ENCODE data around the gene MARCHF11.
A peak's percentile ranks its signal among the peaks of the same experiment; 100 is the strongest.

The MARCHF11 gene, protein sequence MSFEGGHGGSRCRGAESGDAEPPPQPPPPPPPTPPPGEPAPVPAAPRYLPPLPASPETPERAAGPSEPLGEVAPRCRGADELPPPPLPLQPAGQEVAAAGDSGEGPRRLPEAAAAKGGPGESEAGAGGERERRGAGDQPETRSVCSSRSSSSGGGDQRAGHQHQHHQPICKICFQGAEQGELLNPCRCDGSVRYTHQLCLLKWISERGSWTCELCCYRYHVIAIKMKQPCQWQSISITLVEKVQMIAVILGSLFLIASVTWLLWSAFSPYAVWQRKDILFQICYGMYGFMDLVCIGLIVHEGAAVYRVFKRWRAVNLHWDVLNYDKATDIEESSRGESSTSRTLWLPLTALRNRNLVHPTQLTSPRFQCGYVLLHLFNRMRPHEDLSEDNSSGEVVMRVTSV

GRCh38 chr5:16179511-16179935 is at the start of gene MARCHF11:
TSS of gene MARCHF11 (minus strand) at chr5:16179791. CDS start at chr5:16179575, 216 bp downstream.
- DNase-seq (ENCODE audit: low read depth, low spot score): no peak

- no peak for DNase-seq (ENCODE audit: low read depth, low spot score)
Observed at GRCh38 chr5:16225927-16226326, 46.3 kb upstream of the MARCHF11 start.

GRCh38 chr5:16192311-16192710 is 12.7 kb upstream of the MARCHF11 start:
- no peak for DNase-seq (ENCODE audit: low read depth, low spot score)

DNA sequence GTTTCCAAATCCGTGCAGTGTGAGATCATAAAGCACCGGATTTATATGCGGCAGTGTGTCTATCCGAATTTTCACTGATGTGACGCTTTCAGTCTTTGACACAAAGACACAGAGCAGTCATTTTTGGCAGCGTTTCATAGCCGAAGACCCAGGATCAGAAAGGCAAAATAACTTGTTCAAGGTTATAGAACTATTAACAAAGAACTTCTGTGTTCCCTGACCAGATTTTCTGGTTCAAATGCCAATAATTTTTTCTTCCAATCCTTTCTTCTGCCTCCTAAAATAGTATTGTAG is 1.1 kb upstream of the MARCHF11 start:
- no peak for DNase-seq (ENCODE audit: low read depth, low spot score)

- no peak for DNase-seq (ENCODE audit: low read depth, low spot score)
Observed at GRCh38 chr5:16179936-16180788, 571 bp upstream of the MARCHF11 start.

GRCh38 chr5:16178745-16179372 is 732 bp downstream of the MARCHF11 start:
- DNase-seq (ENCODE audit: low read depth, low spot score): peak; percentile 26

DNA sequence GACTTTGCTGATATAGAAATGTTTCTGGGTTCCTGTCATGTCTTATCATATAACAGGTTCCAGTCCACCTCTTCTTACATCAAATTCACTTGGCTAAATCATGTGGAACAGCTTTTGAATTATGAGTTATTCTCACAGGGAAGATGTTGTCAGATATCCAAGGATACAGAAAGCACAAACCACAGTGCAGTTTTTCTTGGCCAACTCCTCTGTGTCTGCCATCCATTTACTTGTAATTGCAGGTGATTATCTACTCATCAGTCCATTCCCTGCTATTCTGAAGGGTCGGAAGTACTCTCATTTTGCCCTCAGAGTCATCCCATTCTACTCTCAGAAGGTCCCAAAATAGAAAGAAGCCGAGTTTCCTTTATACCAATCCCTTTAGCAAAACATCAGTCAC is 10.0 kb downstream of the MARCHF11 start:
- no peak for DNase-seq (ENCODE audit: low read depth, low spot score)

GRCh38 chr5:16160706-16161105 is 18.9 kb downstream of the MARCHF11 start:
- DNase-seq (ENCODE audit: low read depth, low spot score): no peak

DNA sequence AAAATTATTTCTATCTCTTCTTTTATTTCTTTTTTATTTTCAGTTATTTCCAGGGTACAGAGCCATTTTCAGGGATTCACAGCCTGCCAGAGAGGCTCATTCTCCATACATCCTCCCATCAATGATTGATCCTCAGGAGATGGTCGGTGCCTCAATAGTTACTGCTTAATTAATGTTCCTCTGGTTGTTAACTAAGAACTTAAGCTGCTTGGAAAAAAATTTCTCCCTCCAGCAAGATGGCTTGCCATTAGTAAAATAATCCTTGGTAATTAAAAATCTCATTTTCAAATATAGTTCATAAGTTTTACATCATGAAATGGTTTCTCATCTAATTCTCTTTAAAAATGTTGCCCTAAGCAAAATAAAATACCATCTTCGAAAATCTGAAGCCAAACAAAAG is 20.0 kb downstream of the MARCHF11 start:
- no peak for DNase-seq (ENCODE audit: low read depth, low spot score)

- no peak for DNase-seq (ENCODE audit: low read depth, low spot score)
Observed at GRCh38 chr5:16156152-16156551, 23.4 kb downstream of the MARCHF11 start.

GRCh38 chr5:16152601-16153568 is 26.7 kb downstream of the MARCHF11 start:
- DNase-seq (ENCODE audit: low read depth, low spot score): no peak

DNA sequence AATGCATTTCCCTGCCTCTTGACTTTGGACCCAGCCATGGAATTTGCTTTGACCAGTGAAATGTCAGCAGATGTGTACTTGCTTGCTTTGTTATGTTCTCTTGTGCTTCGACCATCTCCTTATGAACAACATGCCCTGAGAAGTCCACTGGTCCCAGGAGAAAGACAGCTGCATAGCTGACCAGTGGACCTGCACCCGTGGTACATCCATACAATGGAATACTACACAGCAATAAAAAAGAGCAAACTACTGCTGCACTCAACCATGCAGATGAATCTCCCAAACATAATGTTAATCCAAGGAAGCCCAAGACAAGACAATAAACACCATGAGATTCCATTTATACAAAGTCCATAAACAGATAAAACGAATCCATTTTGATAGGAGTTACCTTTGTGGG is 30.0 kb downstream of the MARCHF11 start:
- no peak for DNase-seq (ENCODE audit: low read depth, low spot score)

DNA sequence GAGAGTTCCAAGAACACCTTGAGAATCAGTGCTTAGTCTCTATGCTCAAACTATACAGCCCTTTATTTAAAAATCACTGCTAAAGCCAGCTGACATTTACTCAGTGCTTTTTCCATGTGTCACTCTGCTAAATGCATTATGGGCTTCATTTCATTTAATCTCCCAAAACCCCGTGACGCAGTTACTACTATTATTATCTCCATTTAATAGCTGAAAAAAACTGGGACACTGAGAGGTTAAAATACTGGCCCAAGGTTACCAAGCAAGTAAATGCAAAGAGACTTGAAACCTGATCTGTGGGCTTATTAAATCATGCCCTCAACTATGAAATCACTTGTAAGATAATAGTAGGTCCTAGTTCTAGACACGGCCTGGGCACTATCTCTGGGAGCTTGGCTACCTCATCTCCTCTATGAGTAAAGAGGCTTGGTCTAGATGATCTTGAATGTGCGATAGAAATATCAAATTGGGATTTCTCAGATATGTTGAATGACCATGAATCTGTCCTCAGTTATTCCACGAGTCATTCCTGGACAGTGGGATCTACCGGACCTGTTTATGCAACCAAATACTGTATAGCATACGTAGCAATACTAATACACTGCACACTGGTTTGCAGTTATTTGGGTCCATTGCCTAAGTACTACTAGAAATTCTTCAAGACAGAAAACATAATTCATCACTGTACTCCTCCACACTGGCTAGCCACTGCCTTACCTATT is 32.3 kb downstream of the MARCHF11 start:
- DNase-seq (ENCODE audit: low read depth, low spot score): no peak

DNA sequence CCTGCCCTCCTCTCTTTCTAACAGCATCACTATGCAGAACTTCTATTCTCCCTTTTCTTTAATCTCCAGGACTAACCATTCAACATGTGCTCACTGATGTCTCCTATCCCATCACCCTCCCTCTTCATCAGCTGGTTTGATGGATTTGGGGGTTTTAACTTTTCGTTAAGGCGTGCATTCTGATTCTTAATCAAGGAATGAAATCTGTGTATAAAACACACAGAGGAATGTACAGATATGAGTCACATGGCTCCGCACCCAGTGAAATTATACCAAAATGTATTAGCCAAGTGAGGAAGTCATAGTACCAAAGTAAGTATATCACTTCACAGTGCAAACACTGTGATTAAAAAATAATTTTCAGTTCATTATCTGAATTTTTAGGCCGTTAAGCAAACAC is 35.2 kb downstream of the MARCHF11 start:
- no peak for DNase-seq (ENCODE audit: low read depth, low spot score)

DNA sequence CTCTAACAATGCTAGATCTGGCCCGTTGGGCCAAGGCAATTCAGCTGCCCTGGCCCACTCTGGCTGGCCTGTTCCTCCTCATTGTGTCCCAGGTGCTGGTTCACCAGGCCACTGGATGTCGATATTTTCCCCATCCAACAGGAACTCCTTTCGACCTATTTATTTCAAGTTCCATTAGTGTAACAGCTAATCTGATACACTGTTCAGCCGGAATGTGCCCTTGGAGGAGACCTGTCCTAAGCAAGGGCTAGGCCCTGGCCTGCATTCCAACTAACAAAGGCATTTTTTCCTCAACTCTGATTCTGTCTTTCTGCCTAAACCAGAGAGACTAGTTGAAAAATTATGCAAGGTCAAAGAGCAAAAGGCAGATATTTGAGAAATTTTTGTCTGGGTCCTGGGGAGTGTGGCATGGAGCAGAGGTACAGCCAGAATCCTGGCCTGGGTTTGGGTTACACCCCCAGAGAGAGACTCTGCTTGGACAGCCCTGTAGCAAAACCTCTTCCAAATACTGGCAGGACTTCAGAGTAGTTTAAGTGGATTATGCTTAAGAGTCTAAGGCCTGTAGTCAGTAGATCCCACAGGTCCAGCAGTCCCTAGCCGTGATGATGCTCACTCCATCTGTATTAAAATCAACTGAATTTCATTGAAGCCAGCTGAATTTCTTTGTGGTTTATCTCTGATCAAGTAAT is 36.1 kb downstream of the MARCHF11 start:
- no peak for DNase-seq (ENCODE audit: low read depth, low spot score)

DNA sequence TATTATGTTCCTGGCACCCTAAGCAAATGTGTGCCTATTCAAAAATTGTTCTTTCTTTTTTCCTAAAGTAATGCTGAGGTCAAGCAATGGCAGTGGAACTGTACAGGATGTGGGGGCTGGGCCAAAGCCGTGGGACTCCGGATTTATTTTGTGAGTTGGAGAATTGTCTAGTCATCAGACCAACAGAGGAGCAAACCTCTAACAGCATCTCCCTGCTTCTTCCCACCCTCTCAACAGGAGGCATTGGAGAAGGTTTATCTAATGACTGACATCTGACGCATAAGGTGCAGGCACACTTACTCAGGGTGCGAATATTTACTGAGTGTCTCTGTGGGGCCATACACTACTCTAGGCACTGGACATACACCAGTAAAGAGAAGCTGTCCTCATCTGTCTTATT is 38.6 kb downstream of the MARCHF11 start:
- no peak for DNase-seq (ENCODE audit: low read depth, low spot score)

DNA sequence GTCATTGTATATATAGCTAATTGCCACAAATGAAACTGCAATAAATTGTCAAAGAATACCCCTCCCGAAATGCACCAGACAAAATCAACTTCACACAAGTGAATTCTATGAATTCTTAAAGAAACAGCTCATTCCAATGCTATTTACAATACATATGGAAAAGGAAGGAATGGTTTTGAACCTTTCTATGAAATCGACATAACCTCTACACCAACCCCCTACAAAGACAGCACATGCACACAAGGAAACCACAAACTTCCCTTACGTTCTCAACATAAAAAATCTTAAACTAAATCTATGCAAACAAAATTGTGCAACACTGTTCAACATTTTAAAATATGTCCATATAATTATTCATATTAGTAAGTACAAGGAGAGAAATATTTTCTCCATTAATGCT is 39.2 kb downstream of the MARCHF11 start:
- no peak for DNase-seq (ENCODE audit: low read depth, low spot score)

DNA sequence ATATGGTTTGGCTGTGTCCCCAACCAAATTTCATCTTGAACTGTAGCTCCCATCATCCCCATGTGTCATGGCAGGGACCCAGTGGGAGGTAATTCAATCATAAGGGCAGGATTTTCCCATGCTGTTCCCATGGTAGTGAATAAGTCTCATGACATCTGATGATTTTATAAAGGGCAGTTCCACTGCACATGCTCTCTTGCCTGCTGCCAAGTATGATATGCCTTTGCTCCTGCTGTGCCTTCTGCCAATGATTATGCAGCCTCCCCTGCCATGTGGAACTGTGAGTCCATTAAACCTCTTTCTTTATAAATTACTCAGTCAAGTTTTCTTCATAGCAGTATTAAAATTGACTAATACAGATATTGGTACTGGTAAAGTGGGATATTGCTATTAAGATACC is 42.4 kb downstream of the MARCHF11 start:
- no peak for DNase-seq (ENCODE audit: low read depth, low spot score)

- DNase-seq (ENCODE audit: low read depth, low spot score): no peak
Observed at GRCh38 chr5:16135506-16135905, 44.1 kb downstream of the MARCHF11 start.

DNA sequence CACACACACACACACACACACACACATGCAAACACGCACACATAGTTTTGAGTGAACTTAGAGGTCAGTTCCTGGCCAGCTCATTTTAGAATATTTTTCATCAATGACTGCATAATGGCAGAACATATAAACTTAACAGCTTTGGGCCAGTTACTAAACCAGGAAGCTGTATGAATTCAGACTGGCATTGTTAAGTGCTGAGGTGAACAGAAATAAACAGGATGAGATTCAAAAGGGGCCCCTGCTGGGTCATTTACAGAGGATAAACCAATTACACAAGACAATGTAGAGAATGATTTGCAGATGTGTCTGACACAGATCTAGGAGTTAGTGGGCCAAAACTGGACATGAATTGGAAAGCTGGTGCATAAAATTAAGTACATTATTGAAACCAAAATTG is 44.6 kb downstream of the MARCHF11 start:
- DNase-seq (ENCODE audit: low read depth, low spot score): no peak
